CD1c-positive myeloid dendritic cell (primary cell): ENCODE measurements around the gene GPC1.
"Not testable (repeated sequence)": the region's sequence is repeated elsewhere in the genome, so short reads cannot be mapped to it uniquely, and the experiment has no call there.

ENCODE experiments used
- DNase-seq: peaks from one replicate; pipeline ENCODE4 v3.0.0-alpha.2; 2016; ENCODE audit errors: extremely low spot score

Gene GPC1

GRCh38 chr2:240435457-240435947 is at the start of gene GPC1:
GPC1 (plus strand) TSS chr2:240435663; CDS start chr2:240435919, 256 bp downstream.
- DNase-seq: peak; percentile 55

GRCh38 chr2:240386326-240386725 is 49.1 kb upstream of the GPC1 start:
- DNase-seq: no peak

GRCh38 chr2:240386743-240387142 is 48.7 kb upstream of the GPC1 start:
- not testable (repeated sequence) for DNase-seq

GRCh38 chr2:240387325-240387668 is 48.2 kb upstream of the GPC1 start:
- no peak for DNase-seq

- DNase-seq: no peak
These were observed 47.6 kb upstream of the GPC1 start for GRCh38 chr2:240387669-240388358.

- DNase-seq: no peak
These were observed 46.8 kb upstream of the GPC1 start for GRCh38 chr2:240388471-240389301.

GRCh38 chr2:240389302-240389805 is 46.1 kb upstream of the GPC1 start:
- no peak for DNase-seq

- DNase-seq: no peak
These were observed 45.1 kb upstream of the GPC1 start for GRCh38 chr2:240390091-240391073.

- no peak for DNase-seq
These were observed 44.1 kb upstream of the GPC1 start for GRCh38 chr2:240391111-240392051.

- DNase-seq: no peak
These were observed 43.1 kb upstream of the GPC1 start for GRCh38 chr2:240392084-240392947.

- DNase-seq: no peak
These were observed 42.3 kb upstream of the GPC1 start for GRCh38 chr2:240392948-240393830.

- no peak for DNase-seq
These were observed 41.5 kb upstream of the GPC1 start for GRCh38 chr2:240393831-240394410.

- no peak for DNase-seq
These were observed 40.9 kb upstream of the GPC1 start for GRCh38 chr2:240394549-240394948.

GRCh38 chr2:240395448-240395847 is 40.0 kb upstream of the GPC1 start:
- no peak for DNase-seq

- no peak for DNase-seq
These were observed 39.4 kb upstream of the GPC1 start for GRCh38 chr2:240395896-240396622.

- DNase-seq: no peak
These were observed 38.6 kb upstream of the GPC1 start for GRCh38 chr2:240396623-240397541.
